GM18511 (cell line): Measurements from ENCODE around the gene TTC23.
A peak's percentile ranks its signal among the peaks of the same experiment; 100 is the strongest.

Source experiments
- ATAC-seq: cut with Tn5 transposase; IDR thresholded peaks from one replicate; pipeline ENCODE4 v1.9.1; 2021; ENCODE audit warnings: mild to moderate bottlenecking, moderate library complexity; ENCODE audit not compliant: unreplicated experiment

Gene TTC23

GRCh38 chr15:99090011-99090699 is 159.2 kb downstream of the TTC23 start:
- ATAC-seq, result peak; percentile 99

- no peak for ATAC-seq
Measured at GRCh38 chr15:99087405-99087943, 161.9 kb downstream of the TTC23 start.

- no peak for ATAC-seq
Measured at GRCh38 chr15:99086327-99086667, 163.1 kb downstream of the TTC23 start.
